GM12892 (cell line): ENCODE measurements around the gene DCDC1.

ENCODE experiments used
- POLR2A ChIP-seq: IDR thresholded peaks from 2 replicates; pipeline ENCODE4 v1.6.1; 2011; ENCODE audit warnings: low read depth, low read length, control low read depth
- TAF1 ChIP-seq: IDR thresholded peaks from 2 replicates; pipeline ENCODE4 v1.6.1; 2011; ENCODE audit warnings: low read depth, mild to moderate bottlenecking, control low read depth, low read length, borderline replicate concordance

DNA sequence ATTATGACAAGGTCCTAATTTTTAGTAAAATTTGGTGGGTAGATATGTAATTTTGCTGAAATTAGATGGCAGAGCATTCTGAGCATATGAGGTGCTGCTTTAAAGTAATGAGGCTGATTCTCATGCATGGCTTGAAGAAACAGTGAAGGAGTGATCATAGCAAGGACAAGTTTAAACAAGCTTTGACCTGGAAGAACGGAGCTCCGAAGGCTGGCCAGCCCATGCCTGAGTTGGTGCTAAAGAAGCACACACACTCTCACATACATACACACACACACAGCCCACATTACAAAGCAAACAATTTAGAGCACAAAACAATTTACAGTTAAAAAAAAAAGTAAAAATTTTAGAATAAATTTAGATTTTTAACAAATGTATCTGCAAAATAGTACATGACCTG, 150.7 kb downstream of the DCDC1 start:
- TF ChIP-seq POLR2A (no peak), TAF1 (no peak)
